Osteoblast (primary cell): Measurements from ENCODE around the gene CDC14B. TPM values are rescaled to one million over a fixed set of nuclear protein-coding genes. Genes with fewer than 3 reads are reported as not detected.

Source experiments
- DNase-seq: peaks from one replicate; pipeline ENCODE4 v3.0.0; 2011; ENCODE audit warnings: low spot score, mixed read lengths; ENCODE audit not compliant: insufficient read length; ENCODE audit errors: missing footprints
- H2AFZ ChIP-seq: 2 replicates; pipeline ENCODE4 v1.6.0; 2011; ENCODE audit warnings: mild to moderate bottlenecking, low read length
- H3K27ac ChIP-seq: 2 replicates; pipeline ENCODE4 v1.5.1; 2011; ENCODE audit warnings: mild to moderate bottlenecking, low read depth, low read length, moderate library complexity
- H3K27me3 ChIP-seq: 2 replicates; pipeline ENCODE4 v1.6.0; 2012; ENCODE audit warnings: mild to moderate bottlenecking, control low read depth, inconsistent platforms, low read length, moderate library complexity; ENCODE audit not compliant: insufficient read depth
- H3K36me3 ChIP-seq: 2 replicates; pipeline ENCODE4 v1.5.1; 2011; ENCODE audit warnings: mild to moderate bottlenecking, low read length, control low read depth, moderate library complexity; ENCODE audit not compliant: insufficient read depth
- H3K4me1 ChIP-seq: 2 replicates; pipeline ENCODE4 v1.5.1; 2011; ENCODE audit warnings: mild to moderate bottlenecking, low read length, control low read depth, moderate library complexity; ENCODE audit not compliant: insufficient read depth
- H3K4me2 ChIP-seq: 2 replicates; pipeline ENCODE4 v1.6.0; 2011; ENCODE audit warnings: mild to moderate bottlenecking, low read length; ENCODE audit not compliant: insufficient read depth
- H3K4me3 ChIP-seq: fragments of 200-600 bp; sonication (generic); 3 replicates; pipeline ENCODE4 v1.5.1; 2012; ENCODE audit warnings: mild to moderate bottlenecking, low read length, inconsistent platforms; ENCODE audit not compliant: insufficient read depth
- H3K79me2 ChIP-seq: 2 replicates; pipeline ENCODE4 v1.6.0; 2012; ENCODE audit warnings: mild to moderate bottlenecking, low read length, control low read depth, inconsistent platforms; ENCODE audit not compliant: insufficient read depth
- H3K9me3 ChIP-seq: 2 replicates; pipeline ENCODE4 v1.5.1; 2011; ENCODE audit warnings: low read depth, low read length, control low read depth
- H4K20me1 ChIP-seq: 2 replicates; pipeline ENCODE4 v1.6.0; 2012; ENCODE audit warnings: mild to moderate bottlenecking, low read length, control low read depth; ENCODE audit not compliant: insufficient read depth
- total RNA-seq: library from RNA; depleted of rRNA; stranded (reverse); fragments of >200 nt; gene quantifications from 2 replicates; pipeline ENCODE4 v1.2.3, GENCODE V29; 2012
- TF ChIP-seq, protein P1 (sequence below): IDR thresholded peaks from 2 replicates; pipeline ENCODE4 v1.5.1; 2011; ENCODE audit warnings: mild to moderate bottlenecking, low read depth, low read length, moderate library complexity; ENCODE audit errors: extremely low read depth

Gene CDC14B
- total RNA-seq, 1 donor: 43.4 TPM

DNA sequence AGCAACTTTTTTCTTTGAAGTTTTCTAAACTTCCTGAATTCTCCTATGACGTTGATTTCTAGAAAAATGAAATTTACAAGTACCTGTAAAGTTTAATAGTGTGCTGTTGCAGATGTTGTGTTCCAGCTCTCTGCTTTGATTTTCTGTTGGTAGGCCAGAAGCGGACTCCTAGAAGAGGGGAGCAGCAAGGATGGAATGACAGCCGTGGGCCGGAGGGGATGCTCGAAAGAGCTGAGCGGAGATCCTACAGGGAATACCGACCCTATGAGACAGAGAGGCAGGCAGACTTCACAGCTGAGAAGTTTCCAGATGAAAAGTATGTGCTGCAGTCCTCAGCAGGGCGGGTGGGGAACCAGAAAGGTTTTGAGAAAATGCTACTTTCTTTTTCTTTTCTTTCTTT lies 161.4 kb downstream of the CDC14B start:
- peak; percentile 10 for DNase-seq
- no peaks in the 10 kb centered on the region for H3K9me3 ChIP-seq
- H3K4me3 ChIP-seq: no peak overlapping the region
- H3K79me2 ChIP-seq: peaks cover 59% of the 10 kb centered on the region
- H3K4me2 ChIP-seq: no peak overlapping the region
- H4K20me1 ChIP-seq: no peaks in the 10 kb centered on the region
- no peak overlapping the region for H2AFZ ChIP-seq
- H3K27me3 ChIP-seq: no peaks in the 10 kb centered on the region
- H3K36me3 ChIP-seq: peaks cover 5% of the 10 kb centered on the region
- H3K27ac ChIP-seq: no peak overlapping the region
- peaks cover 15% of the 10 kb centered on the region for H3K4me1 ChIP-seq
- TF ChIP-seq, protein P1, sequence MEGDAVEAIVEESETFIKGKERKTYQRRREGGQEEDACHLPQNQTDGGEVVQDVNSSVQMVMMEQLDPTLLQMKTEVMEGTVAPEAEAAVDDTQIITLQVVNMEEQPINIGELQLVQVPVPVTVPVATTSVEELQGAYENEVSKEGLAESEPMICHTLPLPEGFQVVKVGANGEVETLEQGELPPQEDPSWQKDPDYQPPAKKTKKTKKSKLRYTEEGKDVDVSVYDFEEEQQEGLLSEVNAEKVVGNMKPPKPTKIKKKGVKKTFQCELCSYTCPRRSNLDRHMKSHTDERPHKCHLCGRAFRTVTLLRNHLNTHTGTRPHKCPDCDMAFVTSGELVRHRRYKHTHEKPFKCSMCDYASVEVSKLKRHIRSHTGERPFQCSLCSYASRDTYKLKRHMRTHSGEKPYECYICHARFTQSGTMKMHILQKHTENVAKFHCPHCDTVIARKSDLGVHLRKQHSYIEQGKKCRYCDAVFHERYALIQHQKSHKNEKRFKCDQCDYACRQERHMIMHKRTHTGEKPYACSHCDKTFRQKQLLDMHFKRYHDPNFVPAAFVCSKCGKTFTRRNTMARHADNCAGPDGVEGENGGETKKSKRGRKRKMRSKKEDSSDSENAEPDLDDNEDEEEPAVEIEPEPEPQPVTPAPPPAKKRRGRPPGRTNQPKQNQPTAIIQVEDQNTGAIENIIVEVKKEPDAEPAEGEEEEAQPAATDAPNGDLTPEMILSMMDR: no peak

DNA sequence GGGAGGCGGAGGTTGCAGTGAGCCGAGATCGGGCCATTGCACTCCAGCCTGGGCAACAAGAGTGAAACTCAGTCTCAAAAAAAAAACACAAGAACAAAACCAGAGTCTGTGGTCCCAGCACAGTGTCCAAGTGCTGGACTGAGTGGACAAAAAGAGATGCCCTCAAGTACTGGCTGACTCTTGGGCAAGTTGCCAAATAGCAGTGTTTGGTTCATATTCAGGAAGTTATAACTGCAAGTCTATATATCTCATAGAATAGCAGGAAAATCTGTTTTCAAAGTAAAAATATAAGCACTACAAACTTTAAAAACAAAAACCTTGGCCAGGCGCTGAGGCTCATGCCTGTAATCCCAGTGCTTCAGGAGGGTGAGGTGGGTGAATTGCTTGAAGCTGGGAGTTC lies 162.4 kb downstream of the CDC14B start:
- Histone ChIP-seq H3K4me2 (no peak overlapping the region), H3K27me3 (no peaks in the 10 kb centered on the region), H2AFZ (no peak overlapping the region), H3K9me3 (no peaks in the 10 kb centered on the region), H3K79me2 (peaks cover 60% of the 10 kb centered on the region), H3K4me3 (no peak overlapping the region), H3K4me1 (peaks cover 20% of the 10 kb centered on the region), H3K27ac (no peak overlapping the region), H4K20me1 (peaks cover 3% of the 10 kb centered on the region), H3K36me3 (peaks cover 5% of the 10 kb centered on the region)
- no peak for DNase-seq
- TF ChIP-seq, protein P1: no peak

DNA sequence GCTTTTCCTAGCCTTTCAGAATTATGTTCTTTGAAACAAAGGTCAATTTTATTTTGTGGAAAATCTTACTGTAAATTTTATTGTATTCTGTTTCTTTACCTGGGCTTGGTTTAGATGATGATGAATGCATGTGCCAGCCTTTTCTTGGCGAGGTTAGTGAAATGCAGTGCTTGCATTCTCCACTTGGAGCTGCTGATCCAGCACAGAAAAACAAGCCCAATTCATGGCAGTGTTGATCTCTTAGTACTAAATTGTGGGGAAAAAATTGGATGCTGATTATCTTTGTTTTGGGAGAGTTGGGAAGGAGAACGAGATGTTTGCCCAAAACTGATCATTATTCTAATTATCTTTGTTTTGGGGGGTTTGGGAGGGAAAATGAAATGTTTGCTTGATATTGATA lies 166.0 kb downstream of the CDC14B start:
- no peak overlapping the region for H3K4me3 ChIP-seq
- H3K4me1 ChIP-seq: peaks cover 32% of the 10 kb centered on the region
- peaks cover 67% of the 10 kb centered on the region for H3K79me2 ChIP-seq
- DNase-seq: peak; percentile 93
- H2AFZ ChIP-seq: no peak overlapping the region
- H3K36me3 ChIP-seq: no peaks in the 10 kb centered on the region
- no peak overlapping the region for H3K4me2 ChIP-seq
- H3K27me3 ChIP-seq: no peaks in the 10 kb centered on the region
- H3K27ac ChIP-seq: no peak overlapping the region
- peaks cover 4% of the 10 kb centered on the region for H4K20me1 ChIP-seq
- no peaks in the 10 kb centered on the region for H3K9me3 ChIP-seq
- TF ChIP-seq, protein P1: peak; percentile 77

GRCh38 chr9:96450613-96451528 lies 168.8 kb downstream of the CDC14B start:
- peak; percentile 77 for DNase-seq
- Histone ChIP-seq H3K9me3 (no peaks in the 10 kb centered on the region), H3K4me1 (peaks cover 32% of the 10 kb centered on the region), H4K20me1 (peaks cover 4% of the 10 kb centered on the region), H2AFZ (peak overlapping the region; percentile 80), H3K4me2 (peak overlapping the region; percentile 97), H3K27me3 (no peaks in the 10 kb centered on the region), H3K36me3 (no peaks in the 10 kb centered on the region), H3K79me2 (peaks cover 51% of the 10 kb centered on the region), H3K4me3 (peak overlapping the region; percentile 81), H3K27ac (peak overlapping the region; percentile 54)
- TF ChIP-seq, protein P1: no peak
